Liver (tissue), 9 donors: ENCODE results near the gene NXPH4. TPM values are rescaled to one million over a fixed set of nuclear protein-coding genes. Genes with fewer than 3 reads are reported as not detected.

ENCODE experiments used
- DNase-seq: peaks from one replicate; pipeline ENCODE4 v3.0.0-alpha.2; 2017; ENCODE audit warnings: low spot score
- H3K27ac ChIP-seq, 2 donors: one replicate each; pipeline ENCODE4 v1.7.0; 2013; ENCODE audit warnings: inconsistent platforms in 2 of 2, low read length in 2 of 2, control low read depth in 1 of 2, low read depth in 1 of 2, mild to moderate bottlenecking in 1 of 2
- H3K27me3 ChIP-seq, 4 donors: one replicate each; pipeline versions ENCODE4 v1.6.1 to v1.7.0; 2013; ENCODE audit warnings: low read length in 3 of 4, inconsistent platforms in 1 of 4, mild to moderate bottlenecking in 1 of 4, moderate library complexity in 1 of 4; ENCODE audit not compliant: control insufficient read depth in 4 of 4, insufficient read depth in 4 of 4
- H3K36me3 ChIP-seq, 4 donors: one replicate each; pipeline versions ENCODE4 v1.6.1 to v1.7.0; 2013; ENCODE audit warnings: low read length in 3 of 4, mild to moderate bottlenecking in 3 of 4, low read depth in 1 of 4, moderate library complexity in 1 of 4; ENCODE audit not compliant: control insufficient read depth in 4 of 4, insufficient read depth in 3 of 4
- H3K4me1 ChIP-seq, 4 donors: one replicate each; pipeline versions ENCODE4 v1.6.1 to v1.7.0; 2013; ENCODE audit warnings: low read length in 3 of 4, mild to moderate bottlenecking in 3 of 4, moderate library complexity in 1 of 4; ENCODE audit not compliant: control insufficient read depth in 4 of 4, insufficient read depth in 4 of 4
- H3K4me3 ChIP-seq, 3 donors: one replicate each; pipeline versions ENCODE4 v1.6.1 to v1.7.0; 2013; ENCODE audit warnings: low read length in 3 of 3, control low read depth in 1 of 3, low read depth in 1 of 3, mild to moderate bottlenecking in 1 of 3
- H3K9ac ChIP-seq, 2 donors: one replicate each; pipeline ENCODE4 v1.7.0; 2013; ENCODE audit warnings: low read length in 2 of 2, mild to moderate bottlenecking in 2 of 2, moderate library complexity in 2 of 2, control low read depth in 1 of 2, low read depth in 1 of 2
- H3K9me3 ChIP-seq, 4 donors: one replicate each; pipeline versions ENCODE4 v1.6.1 to v1.7.0; 2013; ENCODE audit warnings: low read length in 3 of 4; ENCODE audit not compliant: control insufficient read depth in 4 of 4
- EGR1 ChIP-seq, 2 donors: IDR thresholded peaks; 2 replicates each; pipeline ENCODE4 v1.6.1; 2016 to 2018; ENCODE audit warnings: antibody characterized with exemption in 2 of 2, low read depth in 2 of 2
- FOXA2 ChIP-seq: IDR thresholded peaks from 2 replicates; pipeline ENCODE4 v1.6.1; 2016; ENCODE audit warnings: antibody characterized with exemption
- GABPA ChIP-seq, 2 donors: IDR thresholded peaks in 1 of 2; conservative IDR thresholded peaks in 1 of 2; 2 replicates each; pipeline ENCODE4 v1.6.1; 2016; ENCODE audit warnings: antibody characterized with exemption in 2 of 2, mild to moderate bottlenecking in 1 of 2, moderate library complexity in 1 of 2
- HNF4A ChIP-seq, 2 donors: conservative IDR thresholded peaks; 2 replicates each; pipeline ENCODE4 v1.6.1; 2016; ENCODE audit warnings: antibody characterized with exemption in 2 of 2, mild to moderate bottlenecking in 2 of 2
- HNF4G ChIP-seq: IDR thresholded peaks from 2 replicates; pipeline ENCODE4 v1.6.1; 2016; ENCODE audit warnings: antibody characterized with exemption
- JUND ChIP-seq, 2 donors: IDR thresholded peaks; 2 replicates each; pipeline ENCODE4 v1.6.1; 2016; ENCODE audit warnings: antibody characterized with exemption in 2 of 2
- NR2F2 ChIP-seq: IDR thresholded peaks from 2 replicates; pipeline ENCODE4 v1.6.1; 2016; ENCODE audit warnings: antibody characterized with exemption
- RXRA ChIP-seq, 2 donors: IDR thresholded peaks; 2 replicates each; pipeline ENCODE4 v1.6.1; 2017 to 2018; ENCODE audit warnings: antibody characterized with exemption in 2 of 2, mild to moderate bottlenecking in 1 of 2
- SP1 ChIP-seq: IDR thresholded peaks from 2 replicates; pipeline ENCODE4 v1.6.1; 2018; ENCODE audit warnings: antibody characterized with exemption, mild to moderate bottlenecking
- TAF1 ChIP-seq: conservative IDR thresholded peaks from 2 replicates; pipeline ENCODE4 v1.6.1; 2016; ENCODE audit warnings: antibody characterized with exemption, mild to moderate bottlenecking
- YY1 ChIP-seq: IDR thresholded peaks from 2 replicates; pipeline ENCODE4 v1.6.1; 2016; ENCODE audit warnings: antibody characterized with exemption, mild to moderate bottlenecking
- WGBS: extraction: QIAGEN DNeasy Blood & Tissue Kit; methylation state at CpG from one replicate; pipeline ENCODE4 v1.1.7; 2013; 5-methylcytosine and 5-hydroxymethylcytosine counted together
- polyA plus RNA-seq, 2 donors: library from polyadenylated mRNA; stranded (reverse) in 1 of 2; unstranded in 1 of 2; fragments of 200-250 nt in 1 of 2; fragments of >200 nt in 1 of 2; fragmentation: Nextera tagmentation in 1 of 2; extraction: Ambion mirVana in 1 of 2; gene quantifications; one replicate each; pipeline versions ENCODE4 v1.2.1 to v1.2.3, GENCODE V29; 2013 to 2015
- total RNA-seq, 2 donors: library from RNA; depleted of rRNA; stranded (reverse); fragments of >200 nt; gene quantifications; one replicate each; pipeline ENCODE4 v1.2.3, GENCODE V29; 2014
- TF ChIP-seq, protein P1 (sequence below): IDR thresholded peaks from 2 replicates; pipeline ENCODE4 v1.6.1; 2016; ENCODE audit warnings: antibody characterized with exemption, mild to moderate bottlenecking
- TF ChIP-seq, protein P2 (sequence below): fragments of 150-350 bp; IDR thresholded peaks from 2 replicates; pipeline ENCODE4 v1.5.1; 2017; ENCODE audit warnings: improper control_type of control experiment, low read depth, low read length; ENCODE audit not compliant: missing input control
- TF ChIP-seq, protein P3 (sequence below): IDR thresholded peaks from 2 replicates; pipeline ENCODE4 v1.6.1; 2016; ENCODE audit warnings: antibody characterized with exemption
- TF ChIP-seq, protein P4 (sequence below): IDR thresholded peaks from 2 replicates; pipeline ENCODE4 v1.6.1; 2016; ENCODE audit warnings: antibody characterized with exemption
- TF ChIP-seq, protein P5 (sequence below): IDR thresholded peaks from 2 replicates; pipeline ENCODE4 v1.6.1; 2016; ENCODE audit warnings: antibody characterized with exemption
- donor health status: healthy.
- donor health status: healthy.
- donor health status: healthy.
- donor health status: healthy.
- donor health status: healthy.

Gene NXPH4
- total and polyA plus RNA-seq, 4 donors: 0.15 TPM; not detected in 3

DNA sequence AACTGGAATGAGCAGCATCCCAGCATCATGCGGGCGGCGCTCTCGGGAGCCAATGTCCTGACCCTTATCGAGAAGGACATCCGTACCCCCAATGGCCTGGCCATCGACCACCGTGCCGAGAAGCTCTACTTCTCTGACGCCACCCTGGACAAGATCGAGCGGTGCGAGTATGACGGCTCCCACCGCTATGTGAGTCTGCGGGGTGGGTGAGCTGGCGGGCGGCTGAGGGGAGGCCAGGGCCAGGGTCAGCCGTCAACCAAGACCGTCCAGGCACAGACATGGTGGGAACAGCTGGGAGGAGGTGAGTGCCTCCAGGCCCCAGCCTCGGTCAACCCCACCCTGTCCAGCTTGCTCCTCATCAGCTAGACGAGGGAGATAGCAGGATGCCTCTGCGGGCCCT is 25.8 kb upstream of the NXPH4 start:
- no peak for TF ChIP-seq NR2F2
- no peak for TF ChIP-seq FOXA2
- TF ChIP-seq, protein P1, sequence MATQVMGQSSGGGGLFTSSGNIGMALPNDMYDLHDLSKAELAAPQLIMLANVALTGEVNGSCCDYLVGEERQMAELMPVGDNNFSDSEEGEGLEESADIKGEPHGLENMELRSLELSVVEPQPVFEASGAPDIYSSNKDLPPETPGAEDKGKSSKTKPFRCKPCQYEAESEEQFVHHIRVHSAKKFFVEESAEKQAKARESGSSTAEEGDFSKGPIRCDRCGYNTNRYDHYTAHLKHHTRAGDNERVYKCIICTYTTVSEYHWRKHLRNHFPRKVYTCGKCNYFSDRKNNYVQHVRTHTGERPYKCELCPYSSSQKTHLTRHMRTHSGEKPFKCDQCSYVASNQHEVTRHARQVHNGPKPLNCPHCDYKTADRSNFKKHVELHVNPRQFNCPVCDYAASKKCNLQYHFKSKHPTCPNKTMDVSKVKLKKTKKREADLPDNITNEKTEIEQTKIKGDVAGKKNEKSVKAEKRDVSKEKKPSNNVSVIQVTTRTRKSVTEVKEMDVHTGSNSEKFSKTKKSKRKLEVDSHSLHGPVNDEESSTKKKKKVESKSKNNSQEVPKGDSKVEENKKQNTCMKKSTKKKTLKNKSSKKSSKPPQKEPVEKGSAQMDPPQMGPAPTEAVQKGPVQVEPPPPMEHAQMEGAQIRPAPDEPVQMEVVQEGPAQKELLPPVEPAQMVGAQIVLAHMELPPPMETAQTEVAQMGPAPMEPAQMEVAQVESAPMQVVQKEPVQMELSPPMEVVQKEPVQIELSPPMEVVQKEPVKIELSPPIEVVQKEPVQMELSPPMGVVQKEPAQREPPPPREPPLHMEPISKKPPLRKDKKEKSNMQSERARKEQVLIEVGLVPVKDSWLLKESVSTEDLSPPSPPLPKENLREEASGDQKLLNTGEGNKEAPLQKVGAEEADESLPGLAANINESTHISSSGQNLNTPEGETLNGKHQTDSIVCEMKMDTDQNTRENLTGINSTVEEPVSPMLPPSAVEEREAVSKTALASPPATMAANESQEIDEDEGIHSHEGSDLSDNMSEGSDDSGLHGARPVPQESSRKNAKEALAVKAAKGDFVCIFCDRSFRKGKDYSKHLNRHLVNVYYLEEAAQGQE: no peak
- TF ChIP-seq SP1: no peak
- TF ChIP-seq, protein P2, sequence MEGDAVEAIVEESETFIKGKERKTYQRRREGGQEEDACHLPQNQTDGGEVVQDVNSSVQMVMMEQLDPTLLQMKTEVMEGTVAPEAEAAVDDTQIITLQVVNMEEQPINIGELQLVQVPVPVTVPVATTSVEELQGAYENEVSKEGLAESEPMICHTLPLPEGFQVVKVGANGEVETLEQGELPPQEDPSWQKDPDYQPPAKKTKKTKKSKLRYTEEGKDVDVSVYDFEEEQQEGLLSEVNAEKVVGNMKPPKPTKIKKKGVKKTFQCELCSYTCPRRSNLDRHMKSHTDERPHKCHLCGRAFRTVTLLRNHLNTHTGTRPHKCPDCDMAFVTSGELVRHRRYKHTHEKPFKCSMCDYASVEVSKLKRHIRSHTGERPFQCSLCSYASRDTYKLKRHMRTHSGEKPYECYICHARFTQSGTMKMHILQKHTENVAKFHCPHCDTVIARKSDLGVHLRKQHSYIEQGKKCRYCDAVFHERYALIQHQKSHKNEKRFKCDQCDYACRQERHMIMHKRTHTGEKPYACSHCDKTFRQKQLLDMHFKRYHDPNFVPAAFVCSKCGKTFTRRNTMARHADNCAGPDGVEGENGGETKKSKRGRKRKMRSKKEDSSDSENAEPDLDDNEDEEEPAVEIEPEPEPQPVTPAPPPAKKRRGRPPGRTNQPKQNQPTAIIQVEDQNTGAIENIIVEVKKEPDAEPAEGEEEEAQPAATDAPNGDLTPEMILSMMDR: no peak
- TF ChIP-seq JUND (IDR thresholded peaks at IDR 0.05): no peak
- TF ChIP-seq GABPA (IDR thresholded peaks at IDR 0.05 in 1 of 2, conservative IDR thresholded peaks at IDR 0.05 in 1 of 2): no peak
- TF ChIP-seq HNF4G: no peak
- no peaks in the 10 kb centered on the region for H3K4me1 ChIP-seq
- DNase-seq: no peak
- no peak overlapping the region for H3K9ac ChIP-seq
- WGBS: 96% methylated on average over 23 of the region's 23 CpGs
- H3K27ac ChIP-seq: no peak overlapping the region
- peaks cover 35 to 100% (median 83%) of the 10 kb centered on the region in 4 donors for H3K36me3 ChIP-seq
- H3K9me3 ChIP-seq: no peaks in the 10 kb centered on the region
- H3K27me3 ChIP-seq: no peaks in the 10 kb centered on the region
- no peak overlapping the region for H3K4me3 ChIP-seq

DNA sequence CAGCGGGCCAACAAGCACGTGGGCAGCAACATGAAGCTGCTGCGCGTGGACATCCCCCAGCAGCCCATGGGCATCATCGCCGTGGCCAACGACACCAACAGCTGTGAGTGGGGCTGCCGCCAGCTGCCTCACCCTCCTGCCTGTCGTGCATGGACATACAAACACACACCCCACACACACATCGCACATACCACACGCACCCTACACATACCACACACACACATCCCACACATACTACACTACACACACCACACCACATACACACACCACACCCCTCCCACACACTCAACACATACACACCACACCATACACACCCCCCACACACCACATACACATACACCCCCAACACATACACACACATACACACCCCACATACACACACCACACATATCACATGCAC is 25.2 kb upstream of the NXPH4 start:
- no peak for DNase-seq
- no peaks in the 10 kb centered on the region for H3K9me3 ChIP-seq
- TF ChIP-seq, protein P1: no peak
- TF ChIP-seq, protein P2: no peak
- TF ChIP-seq, protein P3, sequence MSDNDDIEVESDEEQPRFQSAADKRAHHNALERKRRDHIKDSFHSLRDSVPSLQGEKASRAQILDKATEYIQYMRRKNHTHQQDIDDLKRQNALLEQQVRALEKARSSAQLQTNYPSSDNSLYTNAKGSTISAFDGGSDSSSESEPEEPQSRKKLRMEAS: no peak
- no peak for TF ChIP-seq TAF1
- TF ChIP-seq HNF4A (conservative IDR thresholded peaks at IDR 0.05): no peak
- TF ChIP-seq EGR1 (IDR thresholded peaks at IDR 0.05; ENCODE audit: low read depth in 2 of 2): no peak
- no peak for TF ChIP-seq RXRA (IDR thresholded peaks at IDR 0.05)
- TF ChIP-seq HNF4G: no peak
- no peak for TF ChIP-seq JUND (IDR thresholded peaks at IDR 0.05)
- no peak for TF ChIP-seq YY1
- TF ChIP-seq SP1: no peak
- TF ChIP-seq, protein P4, sequence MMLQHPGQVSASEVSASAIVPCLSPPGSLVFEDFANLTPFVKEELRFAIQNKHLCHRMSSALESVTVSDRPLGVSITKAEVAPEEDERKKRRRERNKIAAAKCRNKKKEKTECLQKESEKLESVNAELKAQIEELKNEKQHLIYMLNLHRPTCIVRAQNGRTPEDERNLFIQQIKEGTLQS: no peak
- TF ChIP-seq NR2F2: no peak
- TF ChIP-seq GABPA (IDR thresholded peaks at IDR 0.05 in 1 of 2, conservative IDR thresholded peaks at IDR 0.05 in 1 of 2): no peak
- TF ChIP-seq FOXA2: no peak
- TF ChIP-seq, protein P5, sequence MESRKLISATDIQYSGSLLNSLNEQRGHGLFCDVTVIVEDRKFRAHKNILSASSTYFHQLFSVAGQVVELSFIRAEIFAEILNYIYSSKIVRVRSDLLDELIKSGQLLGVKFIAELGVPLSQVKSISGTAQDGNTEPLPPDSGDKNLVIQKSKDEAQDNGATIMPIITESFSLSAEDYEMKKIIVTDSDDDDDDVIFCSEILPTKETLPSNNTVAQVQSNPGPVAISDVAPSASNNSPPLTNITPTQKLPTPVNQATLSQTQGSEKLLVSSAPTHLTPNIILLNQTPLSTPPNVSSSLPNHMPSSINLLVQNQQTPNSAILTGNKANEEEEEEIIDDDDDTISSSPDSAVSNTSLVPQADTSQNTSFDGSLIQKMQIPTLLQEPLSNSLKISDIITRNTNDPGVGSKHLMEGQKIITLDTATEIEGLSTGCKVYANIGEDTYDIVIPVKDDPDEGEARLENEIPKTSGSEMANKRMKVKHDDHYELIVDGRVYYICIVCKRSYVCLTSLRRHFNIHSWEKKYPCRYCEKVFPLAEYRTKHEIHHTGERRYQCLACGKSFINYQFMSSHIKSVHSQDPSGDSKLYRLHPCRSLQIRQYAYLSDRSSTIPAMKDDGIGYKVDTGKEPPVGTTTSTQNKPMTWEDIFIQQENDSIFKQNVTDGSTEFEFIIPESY: no peak
- no peak overlapping the region for H3K9ac ChIP-seq
- H3K27ac ChIP-seq: no peak overlapping the region
- H3K36me3 ChIP-seq: peaks cover 37 to 100% (median 82%) of the 10 kb centered on the region in 4 donors
- no peak overlapping the region for H3K4me3 ChIP-seq
- WGBS: 92% methylated on average over 11 of the region's 11 CpGs
- no peaks in the 10 kb centered on the region for H3K27me3 ChIP-seq
- H3K4me1 ChIP-seq: no peaks in the 10 kb centered on the region
